HG03575 (cell line): ENCODE measurements around the gene MT4.
"Not testable (repeated sequence)": the region's sequence is repeated elsewhere in the genome, so short reads cannot be mapped to it uniquely, and the experiment has no call there.

ENCODE experiments used
- ATAC-seq: cut with Tn5 transposase; IDR thresholded peaks from one replicate; pipeline ENCODE4 v1.9.1; 2021; ENCODE audit not compliant: unreplicated experiment, insufficient number of reproducible peaks, low FRiP score; ENCODE audit errors: extremely low read depth

MT4 gene

GRCh38 chr16:56551796-56552738 lies 12.8 kb upstream of the MT4 start:
- no peak for ATAC-seq

- no peak for ATAC-seq
Observed at GRCh38 chr16:56554441-56554840, 10.4 kb upstream of the MT4 start.

- no peak for ATAC-seq
Observed at GRCh38 chr16:56558024-56558747, 6.7 kb upstream of the MT4 start.

GRCh38 chr16:56559109-56559508 lies 5.8 kb upstream of the MT4 start:
- no peak for ATAC-seq

GRCh38 chr16:56560447-56560846 lies 4.4 kb upstream of the MT4 start:
- ATAC-seq, result no peak

- ATAC-seq, result no peak
Observed at GRCh38 chr16:56561126-56561525, 3.7 kb upstream of the MT4 start.

- ATAC-seq, result no peak
Observed at GRCh38 chr16:56569971-56570370, 5.1 kb downstream of the MT4 start.

- ATAC-seq, result no peak
Observed at GRCh38 chr16:56571525-56571924, 6.7 kb downstream of the MT4 start.

- ATAC-seq, result no peak
Observed at GRCh38 chr16:56574625-56575024, 9.8 kb downstream of the MT4 start.

- peak; percentile 64 for ATAC-seq
Observed at GRCh38 chr16:56576585-56577299, 11.9 kb downstream of the MT4 start.

- no peak for ATAC-seq
Observed at GRCh38 chr16:56577300-56577625, 12.4 kb downstream of the MT4 start.

GRCh38 chr16:56580391-56581048 lies 15.6 kb downstream of the MT4 start:
- no peak for ATAC-seq

GRCh38 chr16:56582911-56583310 lies 18.0 kb downstream of the MT4 start:
- not testable (repeated sequence) for ATAC-seq

GRCh38 chr16:56583351-56584168 lies 18.7 kb downstream of the MT4 start:
- ATAC-seq, result no peak

- no peak for ATAC-seq
Observed at GRCh38 chr16:56584276-56584675, 19.4 kb downstream of the MT4 start.

- no peak for ATAC-seq
Observed at GRCh38 chr16:56588781-56589140, 23.9 kb downstream of the MT4 start.

- no peak for ATAC-seq
Observed at GRCh38 chr16:56589141-56590039, 24.5 kb downstream of the MT4 start, which contains the start of gene MT3. MT3 (plus strand) TSS chr16:56589528; CDS start chr16:56589591, 63 bp downstream.
